A673 (cell line): Measurements from ENCODE around the gene SARNP. TPM values are rescaled to one million over a fixed set of nuclear protein-coding genes. Genes with fewer than 3 reads are reported as not detected.

Experiments
- BruUV-seq: library from RNA; stranded (reverse); fragments of 400-500 nt; replicated peaks from 2 replicates; lab custom pipeline; 2021; lab: Mats Ljungman, UMichigan
- CTCF ChIA-PET: fragments of 300-600 bp; sonication (Branson Sonifier 250); formaldehyde crosslinking; loops from one replicate; lab custom pipeline; 2022; ENCODE audit warnings: antibody characterized with exemption; lab: Charles Lee
- POLR2A ChIA-PET: fragments of 300-600 bp; sonication (Branson Sonifier 250); formaldehyde crosslinking; loops from one replicate; lab custom pipeline; 2022; ENCODE audit warnings: antibody characterized with exemption; ENCODE audit not compliant: low non-redundant PET; lab: Charles Lee
- DNase-seq: peaks from one replicate; pipeline ENCODE4 v3.0.0-alpha.2; 2015; ENCODE audit warnings: low spot score
- H3K27ac ChIP-seq: fragments of 200-600 bp; sonication (generic); 2 replicates; pipeline ENCODE4 v1.5.1; 2016; ENCODE audit warnings: mixed run types, low read depth, mild to moderate bottlenecking, mixed read lengths, antibody characterized with exemption, low read length; ENCODE audit not compliant: poor library complexity, severe bottlenecking
- H3K27me3 ChIP-seq: fragments of 200-600 bp; sonication (generic); replicated peaks from 2 replicates; pipeline ENCODE4 v1.6.1; 2017; ENCODE audit warnings: mixed run types, low read depth, mild to moderate bottlenecking, mixed read lengths, antibody characterized with exemption, low read length; ENCODE audit not compliant: insufficient read depth, poor library complexity
- H3K36me3 ChIP-seq: fragments of 200-600 bp; sonication (generic); 2 replicates; pipeline ENCODE4 v1.6.1; 2016; ENCODE audit warnings: mixed run types, mild to moderate bottlenecking, mixed read lengths, antibody characterized with exemption, low read length; ENCODE audit not compliant: insufficient read depth, poor library complexity, severe bottlenecking
- H3K4me1 ChIP-seq: fragments of 200-600 bp; sonication (generic); 2 replicates; pipeline ENCODE4 v1.6.1; 2017; ENCODE audit warnings: mixed run types, mild to moderate bottlenecking, mixed read lengths, antibody characterized with exemption, low read length; ENCODE audit not compliant: insufficient read depth, poor library complexity, severe bottlenecking
- H3K4me3 ChIP-seq: fragments of 200-600 bp; sonication (generic); 2 replicates; pipeline ENCODE4 v1.5.1; 2016; ENCODE audit warnings: low read depth, mixed run types, mild to moderate bottlenecking, mixed read lengths, low read length; ENCODE audit not compliant: poor library complexity, severe bottlenecking
- H3K9me3 ChIP-seq: fragments of 200-600 bp; sonication (generic); 2 replicates; pipeline ENCODE4 v1.6.1; 2016; ENCODE audit warnings: mixed run types, low read depth, mild to moderate bottlenecking, mixed read lengths, antibody characterized with exemption, low read length; ENCODE audit not compliant: poor library complexity, severe bottlenecking
- EZH2 ChIP-seq: fragments of 200-600 bp; sonication (generic); IDR thresholded peaks from 2 replicates; pipeline ENCODE4 v1.6.1; 2017; ENCODE audit warnings: borderline replicate concordance, low read depth, mild to moderate bottlenecking, mixed read lengths, antibody characterized with exemption, low read length; ENCODE audit not compliant: poor library complexity, severe bottlenecking
- intact Hi-C: fragments of 100-400 bp; cut with micrococcal nuclease; formaldehyde crosslinking; loops from one replicate; pipeline ENCODE4 v1.10.0; 2022; ENCODE audit not compliant: unreplicated experiment
- total RNA-seq: library from RNA; stranded (reverse); gene quantifications from 2 replicates; pipeline ENCODE4 v1.2.3, GENCODE V29; 2021
- TF ChIP-seq, protein P1 (sequence below): fragments of 300-800, 200-600 bp; sonication (generic); conservative IDR thresholded peaks from 2 replicates; pipeline ENCODE4 v1.5.1; 2017; ENCODE audit warnings: low read depth, mild to moderate bottlenecking, antibody characterized with exemption, low read length, moderate library complexity, mixed read lengths

SARNP gene
- total RNA-seq, 1 experiment from 2014 or later, result 104 TPM

- Histone ChIP-seq H3K36me3 (peaks cover 3% of the 10 kb centered on the region), H3K4me1 (peaks cover 2% of the 10 kb centered on the region), H3K4me3 (peak overlapping the region; percentile 99), H3K9me3 (no peaks in the 10 kb centered on the region), H3K27me3 (no peaks in the 10 kb centered on the region), H3K27ac (peak overlapping the region; percentile 35)
- BruUV-seq, result no TSS peak
- ChIA-PET CTCF (no interaction called here), POLR2A (interaction anchor here (0.5 kb wide), 1 partner anchor 179 kb away, joined by 4 read pairs; no protein-coding TSS in a partner anchor)
- no peak for DNase-seq
- TF ChIP-seq, protein P1, sequence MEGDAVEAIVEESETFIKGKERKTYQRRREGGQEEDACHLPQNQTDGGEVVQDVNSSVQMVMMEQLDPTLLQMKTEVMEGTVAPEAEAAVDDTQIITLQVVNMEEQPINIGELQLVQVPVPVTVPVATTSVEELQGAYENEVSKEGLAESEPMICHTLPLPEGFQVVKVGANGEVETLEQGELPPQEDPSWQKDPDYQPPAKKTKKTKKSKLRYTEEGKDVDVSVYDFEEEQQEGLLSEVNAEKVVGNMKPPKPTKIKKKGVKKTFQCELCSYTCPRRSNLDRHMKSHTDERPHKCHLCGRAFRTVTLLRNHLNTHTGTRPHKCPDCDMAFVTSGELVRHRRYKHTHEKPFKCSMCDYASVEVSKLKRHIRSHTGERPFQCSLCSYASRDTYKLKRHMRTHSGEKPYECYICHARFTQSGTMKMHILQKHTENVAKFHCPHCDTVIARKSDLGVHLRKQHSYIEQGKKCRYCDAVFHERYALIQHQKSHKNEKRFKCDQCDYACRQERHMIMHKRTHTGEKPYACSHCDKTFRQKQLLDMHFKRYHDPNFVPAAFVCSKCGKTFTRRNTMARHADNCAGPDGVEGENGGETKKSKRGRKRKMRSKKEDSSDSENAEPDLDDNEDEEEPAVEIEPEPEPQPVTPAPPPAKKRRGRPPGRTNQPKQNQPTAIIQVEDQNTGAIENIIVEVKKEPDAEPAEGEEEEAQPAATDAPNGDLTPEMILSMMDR, result no peak
- no peak for TF ChIP-seq EZH2
- intact Hi-C loops, result no loop called here
These were observed 10.8 kb upstream of the SARNP start for GRCh38 chr12:55828357-55828756.

GRCh38 chr12:55827806-55828205 lies 10.3 kb upstream of the SARNP start:
- peaks cover 2% of the 10 kb centered on the region for H3K4me1 ChIP-seq
- no peak for DNase-seq
- H3K27me3 ChIP-seq, result no peaks in the 10 kb centered on the region
- no peak for TF ChIP-seq EZH2
- TF ChIP-seq, protein P1, result no peak
- H3K4me3 ChIP-seq, result peak overlapping the region; percentile 99
- peaks cover 9% of the 10 kb centered on the region for H3K36me3 ChIP-seq
- ChIA-PET CTCF (interaction anchor here (0.6 kb wide), 1 partner anchor 104 kb away, joined by 4 read pairs; no protein-coding TSS in a partner anchor), POLR2A (no interaction called here)
- peak overlapping the region; percentile 15 for H3K27ac ChIP-seq
- no TSS peak for BruUV-seq
- intact Hi-C loops, result no loop called here
- H3K9me3 ChIP-seq, result no peaks in the 10 kb centered on the region

DNA sequence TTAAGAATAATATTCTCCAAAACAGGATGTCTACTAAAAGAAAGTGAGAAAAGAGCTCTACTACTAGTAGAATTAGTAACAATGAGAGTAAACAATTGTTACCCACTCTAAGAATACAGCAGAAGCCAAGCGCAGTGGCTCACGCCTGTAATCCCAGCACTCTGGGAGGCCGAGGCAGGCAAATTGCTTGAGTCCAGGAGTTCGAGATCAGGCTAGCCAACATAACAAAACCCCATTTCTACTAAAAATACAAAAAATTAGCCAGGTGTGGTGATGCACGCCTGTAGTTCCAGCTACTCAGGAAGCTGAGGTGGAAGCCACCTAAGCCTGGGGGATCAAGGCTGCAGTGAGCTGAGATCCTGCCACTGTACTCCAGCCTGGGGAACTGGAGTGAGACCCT lies 7.2 kb upstream of the SARNP start:
- intact Hi-C loops, result no loop called here
- TF ChIP-seq, protein P1, result no peak
- no peak for TF ChIP-seq EZH2
- H3K27ac ChIP-seq, result peak overlapping the region; percentile 43
- no peak overlapping the region for H3K4me3 ChIP-seq
- peaks cover 2% of the 10 kb centered on the region for H3K4me1 ChIP-seq
- ChIA-PET CTCF (interaction anchor here (0.6 kb wide), 1 partner anchor 102 kb away, joined by 10 read pairs; no protein-coding TSS in a partner anchor), POLR2A (no interaction called here)
- BruUV-seq, result no TSS peak
- DNase-seq, result no peak
- H3K36me3 ChIP-seq, result peaks cover 39% of the 10 kb centered on the region
- H3K9me3 ChIP-seq, result no peaks in the 10 kb centered on the region
- H3K27me3 ChIP-seq, result no peaks in the 10 kb centered on the region
